ENCODE measurements around the gene CCDC12. TPM values are rescaled to one million over a fixed set of nuclear protein-coding genes. Genes with fewer than 3 reads are reported as not detected.

CCDC12 gene
- total RNA-seq, 1 experiment from 2014 or later: 46.5 TPM

GRCh38 chr3:46924921-46925584 lies 51.5 kb downstream of the CCDC12 start (continued):
- TF ChIP-seq ZBTB33 (IDR thresholded peaks at IDR 0.05; ENCODE audit: extremely low read depth, insufficient replicate concordance, low read length) (no peak), POLR2A (IDR thresholded peaks at IDR 0.05; ENCODE audit: borderline replicate concordance, extremely low read depth, insufficient read depth, insufficient read length) (no peak), SIN3A (IDR thresholded peaks at IDR 0.05; ENCODE audit: low read depth) (no peak), RAD21 (IDR thresholded peaks at IDR 0.05; ENCODE audit: low read depth) (no peak), SRF (IDR thresholded peaks at IDR 0.05; ENCODE audit: low read depth) (no peak), FOSL1 (IDR thresholded peaks at IDR 0.05; ENCODE audit: low read depth) (no peak), CEBPB (IDR thresholded peaks at IDR 0.05; ENCODE audit: low read depth) (no peak), POLR2AphosphoS5 (IDR thresholded peaks at IDR 0.05; ENCODE audit: low read depth, low read length) (no peak), EZH2phosphoT487 (IDR thresholded peaks at IDR 0.05; ENCODE audit: borderline replicate concordance) (no peak), JUND (IDR thresholded peaks at IDR 0.05) (no peak), EGR1 (IDR thresholded peaks at IDR 0.05; ENCODE audit: low read depth) (no peak), ELF1 (IDR thresholded peaks at IDR 0.05; ENCODE audit: borderline replicate concordance, low read depth) (no peak)

GRCh38 chr3:46923559-46924350 lies 52.8 kb downstream of the CCDC12 start:
- no peak overlapping the region for H3K4me2 ChIP-seq (ENCODE audit: low read length)
- H3K9me2 ChIP-seq (ENCODE audit: insufficient read depth): no peaks in the 10 kb centered on the region
- peaks cover 36% of the 10 kb centered on the region for H3K79me2 ChIP-seq (ENCODE audit: insufficient read depth, low read length)
- H4K20me1 ChIP-seq (ENCODE audit: insufficient read depth): no peaks in the 10 kb centered on the region
- no peak overlapping the region for H3K27ac ChIP-seq (ENCODE audit: low read depth, low read length)
- BruUV-seq (replicated peaks): no TSS peak
- POLR2A ChIA-PET: no interaction called here
- no peaks in the 10 kb centered on the region for H3K4me1 ChIP-seq (ENCODE audit: control insufficient read depth in 1 of 2, insufficient read depth in 2 of 2, low read length in 2 of 2)
- TF ChIP-seq TCF7L2 (IDR thresholded peaks at IDR 0.05; ENCODE audit: borderline replicate concordance, extremely low read depth, insufficient read depth, insufficient read length) (no peak), ELF1 (IDR thresholded peaks at IDR 0.05; ENCODE audit: borderline replicate concordance, low read depth) (no peak), RAD21 (IDR thresholded peaks at IDR 0.05; ENCODE audit: low read depth) (peak; percentile 87), CTCF (IDR thresholded peaks at IDR 0.05 in 2 of 3, conservative IDR thresholded peaks at IDR 0.05 in 1 of 3; ENCODE audit: borderline replicate concordance in 1 of 3, insufficient read depth in 1 of 3, low read depth in 2 of 3, low read length in 2 of 3) (peak; percentile 65 to 95 (median 82))
- no peak overlapping the region for H2AFZ ChIP-seq (ENCODE audit: low read depth, low read length, poor library complexity, severe bottlenecking)
- CTCF ChIA-PET: interaction anchor here (1.0 to 2.7 kb wide), 5 partner anchors 10 to 400 kb away, joined by 3 to 16 read pairs (median 4); partner anchors contain the start of gene NBEAL2
- no peaks in the 10 kb centered on the region for H3K9me3 ChIP-seq (ENCODE audit: control insufficient read depth in 1 of 2, insufficient read depth in 1 of 2, low read depth in 1 of 2, low read length in 2 of 2)
- no peaks in the 10 kb centered on the region for H3K27me3 ChIP-seq (ENCODE audit: insufficient read depth, low read length)
- RAD21 ChIA-PET (ENCODE audit: low non-redundant PET in 1 of 2, low total read pairs in 2 of 2, uncharacterized antibody in 2 of 2, unreplicated experiment in 2 of 2): interaction anchor here in 1 of 2 experiments (0.9 kb wide), 1 partner anchor 23 kb away, joined by 3 read pairs; no protein-coding TSS in a partner anchor
- no peak overlapping the region for H3K9ac ChIP-seq (ENCODE audit: low read length)
- intact Hi-C loops (cut with micrococcal nuclease): loop anchor here (1.0 to 5.0 kb wide), 2 partner anchors 75 to 399 kb away; no protein-coding TSS in a partner anchor
- ATAC-seq (peak; percentile 86), DNase-seq (ENCODE audit: low read depth, low spot score) (no peak)
- peaks cover 32 to 58% of the 10 kb centered on the region in 2 experiments for H3K36me3 ChIP-seq (ENCODE audit: control insufficient read depth in 1 of 2, insufficient read depth in 2 of 2, low read length in 2 of 2)
- H3K4me3 ChIP-seq (replicated peaks in 1 of 2; ENCODE audit: low read depth in 1 of 2, low read length in 2 of 2): no peak overlapping the region
